NCI-H82 treated with DMSO at 0.1 percent for 48 hours (cell line): ENCODE measurements around the gene SLC16A1.
"Not testable (repeated sequence)": the region's sequence is repeated elsewhere in the genome, so short reads cannot be mapped to it uniquely, and the experiment has no call there.

Source experiments
- DNase-seq: peaks from one replicate; lab custom pipeline; 2025; ENCODE audit not compliant: unreplicated experiment; lab: John Stamatoyannopoulos, UW

The SLC16A1 gene

DNA sequence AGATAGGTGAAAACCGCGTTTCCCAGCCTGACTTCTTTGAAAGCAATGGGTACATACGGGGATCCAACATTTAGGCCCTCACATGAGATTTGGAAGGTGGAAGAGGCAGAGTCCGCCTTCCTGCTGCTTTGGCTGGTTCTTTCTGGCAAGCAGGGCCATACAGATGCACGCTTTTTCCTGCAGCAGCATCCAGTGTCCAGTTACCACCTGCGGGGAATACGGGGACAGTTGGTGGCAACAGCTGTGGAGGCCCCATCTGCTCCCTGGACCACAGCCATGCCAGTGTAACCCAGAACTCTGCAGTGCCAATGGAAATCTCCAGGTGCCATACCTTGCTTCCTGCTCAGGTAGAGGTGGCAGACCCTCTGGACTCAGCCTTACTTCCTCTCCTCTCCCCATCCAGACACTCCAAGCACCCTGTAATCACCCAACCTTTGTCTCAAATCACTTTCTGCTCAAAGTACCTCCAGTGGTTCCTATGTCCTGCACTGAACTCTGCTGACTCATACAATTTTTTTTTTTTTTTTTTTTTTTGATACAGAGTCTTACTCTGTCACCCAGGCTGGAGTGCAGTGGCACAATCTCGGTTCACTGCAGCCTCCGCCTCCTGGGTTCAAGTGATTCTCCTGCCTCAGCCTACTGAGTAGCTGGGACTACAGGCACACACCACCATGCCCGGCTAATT lies 68.3 kb downstream of the SLC16A1 start:
- no peak for DNase-seq

DNA sequence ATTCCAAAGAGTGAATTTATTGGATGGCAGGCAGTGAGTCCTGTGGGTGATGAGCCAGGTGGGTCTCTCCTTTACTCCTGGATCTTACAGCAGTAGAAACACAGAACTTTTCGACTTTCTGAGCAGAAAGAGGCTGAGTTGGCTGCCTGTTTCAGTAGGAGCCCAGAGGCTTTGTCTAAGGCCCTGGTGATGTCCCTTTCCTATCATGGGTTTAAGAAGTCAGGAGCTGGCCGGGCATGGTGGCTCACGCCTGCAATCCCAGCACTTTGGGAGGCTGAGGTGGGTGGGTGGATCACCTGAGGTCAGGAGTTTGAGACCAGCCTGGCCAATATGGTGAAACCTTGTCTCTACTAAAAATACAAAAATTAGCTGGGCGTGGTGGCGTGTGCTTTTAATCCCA lies 71.0 kb downstream of the SLC16A1 start:
- not testable (repeated sequence) for DNase-seq

DNA sequence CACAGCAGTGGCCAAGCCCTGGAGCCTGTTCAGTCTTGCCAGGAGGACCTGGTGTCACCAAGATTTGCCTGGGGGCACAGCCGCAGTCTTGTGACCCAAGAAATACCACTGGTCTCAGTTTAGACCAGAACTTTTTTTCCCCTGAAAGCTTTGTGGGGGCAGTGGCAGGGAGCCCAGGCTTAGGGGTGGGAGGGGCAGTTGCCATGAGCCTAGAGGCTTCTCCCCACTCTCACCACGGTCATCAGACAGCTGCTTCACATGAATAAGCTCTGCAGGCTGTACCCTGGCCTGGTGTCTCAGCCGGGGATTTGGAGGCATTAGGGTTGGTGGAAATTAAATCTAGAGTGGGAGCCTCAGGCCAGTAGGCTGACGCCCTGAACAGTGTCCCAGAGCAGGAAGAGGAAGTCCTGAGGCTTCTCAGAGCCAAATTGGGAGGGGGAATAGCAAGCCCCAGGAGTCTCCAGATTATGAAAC lies 73.7 kb downstream of the SLC16A1 start:
- peak; percentile 63 for DNase-seq

DNA sequence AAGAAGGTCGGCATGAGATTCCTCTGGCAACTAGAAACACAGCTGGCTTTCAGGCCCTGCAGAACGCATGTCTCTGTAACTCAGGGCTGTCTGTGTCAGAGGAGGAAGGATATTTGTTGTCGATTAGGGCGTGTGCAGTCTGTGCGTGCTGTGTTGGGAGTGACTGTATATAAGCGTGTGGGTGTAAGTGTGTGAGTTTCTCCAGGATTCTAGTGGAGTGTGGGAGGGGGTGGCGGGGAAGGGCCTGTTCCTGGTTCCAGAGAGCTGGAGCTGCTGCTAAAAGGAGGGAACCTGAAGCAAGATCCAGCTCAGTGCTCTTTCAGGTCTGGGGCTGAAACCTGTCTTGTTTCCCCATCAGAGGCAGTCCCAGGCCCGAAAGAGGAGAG lies 74.3 kb downstream of the SLC16A1 start:
- no peak for DNase-seq

DNA sequence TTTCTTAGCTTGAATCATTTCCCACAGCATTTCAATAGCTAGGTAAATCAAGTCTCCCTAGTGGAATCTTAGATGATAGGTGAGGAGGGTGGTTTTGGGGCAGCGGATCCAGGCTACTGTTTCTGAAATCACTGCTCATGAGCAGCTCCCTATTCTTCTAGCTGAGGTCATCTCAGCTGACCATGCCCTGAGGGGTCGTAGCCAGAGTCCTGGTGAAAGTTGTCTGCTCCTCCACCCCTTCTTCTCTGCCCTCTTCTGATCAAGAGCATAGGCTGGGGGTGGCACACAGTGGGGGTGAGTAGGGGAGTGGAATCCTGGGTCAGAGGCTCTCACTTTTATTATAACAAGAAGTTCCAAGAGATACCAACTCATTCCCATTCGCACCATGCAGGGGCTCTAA lies 76.2 kb downstream of the SLC16A1 start:
- DNase-seq, result no peak

DNA sequence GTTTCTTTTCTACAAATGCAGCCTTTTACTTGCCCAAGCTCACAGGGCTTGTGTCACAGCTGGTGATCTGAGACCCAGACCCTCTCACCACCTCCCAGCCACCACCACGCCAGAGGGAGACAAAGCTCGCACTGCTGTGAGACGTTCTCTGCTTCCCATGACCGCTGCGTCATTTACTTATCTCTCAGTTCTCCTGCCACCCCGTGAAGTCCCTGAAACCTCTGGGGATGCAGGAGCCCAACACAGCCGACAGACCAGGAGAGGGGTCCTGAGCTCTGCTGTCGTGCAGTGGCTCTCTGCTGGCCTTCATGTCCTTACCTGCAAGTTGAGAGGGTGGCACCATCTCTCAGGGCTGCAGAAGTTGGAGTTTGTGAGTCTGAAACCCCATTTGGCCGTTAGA lies 77.7 kb downstream of the SLC16A1 start:
- DNase-seq, result no peak

DNA sequence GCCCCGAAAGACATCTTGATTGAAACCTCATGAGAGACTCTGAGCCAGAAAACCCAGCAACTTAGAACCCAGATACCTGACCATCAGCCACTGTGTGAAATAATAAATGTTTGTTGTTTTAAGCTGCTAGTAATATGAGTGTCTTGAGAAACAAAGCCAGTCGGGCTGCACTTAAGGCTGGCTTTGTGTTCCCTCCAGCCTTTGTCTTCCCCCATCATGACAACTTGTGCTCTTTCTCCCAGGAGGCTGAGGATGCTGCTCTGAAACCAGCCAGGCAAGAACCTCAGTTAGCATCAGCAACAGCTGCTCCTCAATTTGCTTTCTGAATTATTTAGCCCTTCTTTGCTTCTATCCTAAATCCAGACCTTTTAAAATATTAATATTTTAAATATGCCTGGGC lies 78.2 kb downstream of the SLC16A1 start:
- DNase-seq, result no peak

DNA sequence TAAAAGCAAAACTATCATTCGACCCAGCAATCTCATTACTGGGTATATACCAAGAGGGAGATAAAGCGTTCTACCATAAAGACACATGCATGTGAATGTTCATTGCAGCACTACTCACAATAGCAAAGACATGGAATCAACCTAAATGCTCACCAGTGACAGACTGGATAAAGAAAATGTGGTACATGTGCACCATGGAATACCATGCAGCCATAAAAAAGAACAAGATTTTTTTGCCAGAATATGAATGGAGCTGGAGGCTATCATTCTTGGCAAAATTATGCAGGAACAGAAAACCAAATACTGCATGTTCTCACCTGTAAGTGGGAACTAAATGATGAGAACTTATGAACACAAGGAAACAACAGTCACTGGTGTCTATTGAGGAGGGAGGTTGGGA lies 79.7 kb downstream of the SLC16A1 start:
- DNase-seq, result no peak

DNA sequence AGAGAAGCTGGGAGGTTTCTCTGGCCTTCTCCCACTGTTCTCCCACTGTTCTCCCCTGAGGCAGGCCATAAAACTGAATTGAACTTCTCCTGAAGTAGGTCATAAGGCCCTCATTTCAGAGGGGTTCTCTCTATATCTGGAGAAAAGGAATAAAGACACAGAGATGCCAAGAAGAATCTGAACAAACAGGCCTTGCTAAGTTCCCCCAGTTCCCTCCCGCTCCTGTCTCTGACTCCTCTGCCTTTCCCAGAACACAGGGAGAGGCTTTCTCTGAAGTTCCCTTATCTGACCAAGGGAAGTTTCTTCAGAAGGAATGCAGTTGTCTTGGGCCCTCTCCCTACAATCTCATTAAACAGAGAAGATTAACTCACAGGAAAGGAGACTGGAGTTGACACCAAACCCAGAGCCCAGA lies 83.4 kb downstream of the SLC16A1 start:
- peak; percentile 53 for DNase-seq

DNA sequence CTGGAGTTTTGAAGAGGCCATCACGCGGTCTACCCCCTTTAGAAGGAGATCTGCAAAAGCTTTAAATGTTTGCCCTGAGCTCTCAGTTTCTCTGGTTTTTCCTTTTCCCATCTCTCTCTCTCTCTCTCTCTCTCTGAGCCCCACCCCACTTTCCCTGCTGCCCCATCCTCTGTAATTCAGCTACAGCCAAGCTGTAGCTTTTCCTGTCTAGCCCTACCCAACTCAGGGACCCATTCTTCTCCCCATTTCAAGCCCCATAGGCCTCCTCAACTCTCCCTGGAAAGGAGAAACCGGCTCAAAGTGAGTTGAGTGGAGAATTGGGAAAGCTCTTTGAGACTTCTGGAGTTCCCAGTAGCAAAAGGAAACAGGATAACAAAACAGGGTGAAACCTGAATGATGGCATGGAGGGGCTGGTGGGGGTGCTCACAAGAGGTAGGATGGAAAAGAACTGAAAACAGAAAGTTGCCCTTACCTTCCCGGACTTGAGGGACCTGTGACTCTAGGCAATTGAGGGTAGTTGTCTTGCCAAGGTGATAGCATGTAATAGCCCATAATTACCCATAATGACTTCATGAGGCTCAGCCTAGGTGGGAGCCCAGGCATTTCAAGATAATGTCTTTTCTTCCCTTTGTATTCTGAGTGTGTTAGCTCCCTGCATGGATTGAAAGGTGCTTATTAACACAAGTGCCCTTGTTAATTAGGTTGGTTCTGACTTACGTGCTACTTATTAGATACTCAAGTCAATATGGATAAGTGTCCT lies 84.9 kb downstream of the SLC16A1 start:
- no peak for DNase-seq

DNA sequence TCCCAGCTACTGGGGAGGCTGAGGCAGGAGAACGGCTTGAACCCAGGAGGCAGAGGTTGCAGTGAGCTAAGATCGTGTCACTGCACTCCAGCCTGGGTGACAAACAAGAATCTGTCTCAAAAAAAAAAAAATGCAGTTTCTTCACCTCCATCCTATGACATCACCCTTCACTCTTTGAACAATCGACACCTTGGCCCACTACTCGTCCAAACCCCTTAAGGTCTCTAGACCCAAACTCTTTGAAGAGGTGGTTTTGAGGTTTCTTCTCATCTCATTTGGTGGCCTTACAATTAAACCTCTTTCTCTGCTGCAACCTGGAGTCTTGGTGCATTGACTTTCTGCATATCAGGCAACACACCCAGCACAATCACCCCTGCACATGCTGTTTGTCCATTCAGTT lies 86.1 kb downstream of the SLC16A1 start:
- DNase-seq, result no peak

DNA sequence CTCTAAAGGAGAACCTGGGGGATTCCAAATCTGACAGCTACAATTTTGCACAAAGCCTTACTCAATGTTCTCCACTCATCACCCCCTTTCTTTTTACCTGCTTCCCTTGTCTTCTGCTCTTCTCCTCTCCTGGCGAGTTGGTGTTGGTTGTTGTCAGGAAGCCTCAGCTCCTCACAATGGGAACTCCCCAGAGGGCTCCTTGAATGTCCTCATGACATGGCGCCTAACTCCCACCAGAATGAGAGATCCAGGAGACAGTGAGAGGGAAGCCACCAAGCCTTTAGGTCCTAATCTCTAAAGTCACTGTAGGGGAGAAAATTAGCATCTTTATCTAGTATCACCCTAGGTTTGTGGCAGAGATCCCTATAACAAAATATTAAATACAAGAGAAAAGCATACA lies 87.8 kb downstream of the SLC16A1 start:
- DNase-seq, result no peak

DNA sequence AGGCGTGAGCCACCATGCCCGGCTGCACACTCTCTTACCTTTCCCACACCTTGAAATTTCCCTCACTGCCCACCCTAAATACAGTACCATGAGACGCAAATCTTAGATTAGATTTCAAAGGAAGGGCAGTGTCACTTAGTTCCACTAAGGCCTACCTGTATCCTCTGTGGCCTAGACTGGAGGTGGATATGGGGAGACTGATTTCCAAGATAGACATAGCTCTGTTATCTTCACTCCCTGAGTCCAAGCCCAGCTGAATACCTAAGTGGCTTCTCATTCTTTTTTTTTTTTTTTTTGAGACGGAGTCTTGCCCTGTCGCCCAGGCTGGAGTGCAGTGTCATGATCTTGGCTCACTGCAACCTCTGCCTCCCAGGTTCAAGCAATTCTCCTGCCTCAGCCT lies 89.0 kb downstream of the SLC16A1 start:
- DNase-seq, result no peak

DNA sequence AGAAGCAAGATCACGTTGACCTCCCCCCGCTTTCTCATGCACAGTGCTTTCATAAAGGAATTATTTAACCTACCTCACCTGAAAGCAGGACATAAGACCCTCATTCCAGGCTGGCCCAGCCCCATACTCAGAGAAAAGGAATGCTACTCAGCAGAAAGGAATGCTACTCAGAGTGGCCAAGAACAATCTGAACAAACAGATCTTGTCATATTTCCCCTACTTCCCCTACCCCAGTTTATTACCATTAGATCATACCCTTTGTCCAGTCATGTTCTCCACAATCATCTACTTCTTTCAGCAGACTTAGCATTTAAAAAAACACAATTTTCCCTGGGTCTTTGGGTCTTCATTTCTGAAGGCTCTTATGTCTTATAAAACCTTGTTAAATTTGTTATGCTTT lies 89.8 kb downstream of the SLC16A1 start:
- no peak for DNase-seq

DNA sequence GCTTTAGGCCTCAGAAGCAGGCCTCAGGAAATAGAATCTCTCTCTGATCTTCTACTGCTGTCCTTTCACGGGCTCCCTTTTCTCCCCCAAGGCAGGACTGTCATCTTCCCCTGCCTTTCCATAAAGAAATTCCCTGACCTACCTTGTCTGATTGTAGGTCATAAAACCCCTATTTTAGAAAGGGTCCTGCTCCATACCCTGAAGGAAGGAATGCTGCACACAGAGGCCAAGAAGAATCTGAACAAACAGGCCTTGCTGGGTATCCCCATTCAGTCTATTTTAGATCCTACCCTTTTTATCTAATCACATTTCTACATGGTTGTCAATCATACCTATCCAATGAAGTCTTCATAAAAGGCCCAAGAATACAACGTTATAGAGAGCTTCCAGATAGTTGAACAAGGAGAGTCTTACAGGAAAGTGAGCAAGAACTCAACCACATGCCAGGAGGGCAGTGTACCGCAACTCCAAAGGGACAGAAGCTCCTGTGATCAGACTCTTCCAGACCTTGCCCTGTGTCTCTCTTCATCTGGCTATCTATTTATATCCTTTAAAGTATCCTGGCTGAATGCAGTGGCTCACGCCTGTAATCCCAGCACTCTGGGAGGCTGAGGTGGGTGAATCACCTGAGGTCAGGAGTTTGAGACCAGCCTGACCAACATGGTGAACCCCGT lies 93.1 kb downstream of the SLC16A1 start:
- DNase-seq, result no peak
